A673 (cell line): Measurements from ENCODE around the gene CTNNA3. TPM values are rescaled to one million over a fixed set of nuclear protein-coding genes. Genes with fewer than 3 reads are reported as not detected.

Experiments used
- BruUV-seq: library from RNA; stranded (reverse); fragments of 400-500 nt; replicated peaks from 2 replicates; lab custom pipeline; 2021; lab: Mats Ljungman, UMichigan
- CTCF ChIA-PET: fragments of 300-600 bp; sonication (Branson Sonifier 250); formaldehyde crosslinking; loops from one replicate; lab custom pipeline; 2022; ENCODE audit warnings: antibody characterized with exemption; lab: Charles Lee
- POLR2A ChIA-PET: fragments of 300-600 bp; sonication (Branson Sonifier 250); formaldehyde crosslinking; loops from one replicate; lab custom pipeline; 2022; ENCODE audit warnings: antibody characterized with exemption; ENCODE audit not compliant: low non-redundant PET; lab: Charles Lee
- DNase-seq: peaks from one replicate; pipeline ENCODE4 v3.0.0-alpha.2; 2015; ENCODE audit warnings: low spot score
- H3K27ac ChIP-seq: fragments of 200-600 bp; sonication (generic); 2 replicates; pipeline ENCODE4 v1.5.1; 2016; ENCODE audit warnings: mixed run types, low read depth, mild to moderate bottlenecking, mixed read lengths, antibody characterized with exemption, low read length; ENCODE audit not compliant: poor library complexity, severe bottlenecking
- H3K27me3 ChIP-seq: fragments of 200-600 bp; sonication (generic); replicated peaks from 2 replicates; pipeline ENCODE4 v1.6.1; 2017; ENCODE audit warnings: mixed run types, low read depth, mild to moderate bottlenecking, mixed read lengths, antibody characterized with exemption, low read length; ENCODE audit not compliant: insufficient read depth, poor library complexity
- H3K36me3 ChIP-seq: fragments of 200-600 bp; sonication (generic); 2 replicates; pipeline ENCODE4 v1.6.1; 2016; ENCODE audit warnings: mixed run types, mild to moderate bottlenecking, mixed read lengths, antibody characterized with exemption, low read length; ENCODE audit not compliant: insufficient read depth, poor library complexity, severe bottlenecking
- H3K4me1 ChIP-seq: fragments of 200-600 bp; sonication (generic); 2 replicates; pipeline ENCODE4 v1.6.1; 2017; ENCODE audit warnings: mixed run types, mild to moderate bottlenecking, mixed read lengths, antibody characterized with exemption, low read length; ENCODE audit not compliant: insufficient read depth, poor library complexity, severe bottlenecking
- H3K4me3 ChIP-seq: fragments of 200-600 bp; sonication (generic); 2 replicates; pipeline ENCODE4 v1.5.1; 2016; ENCODE audit warnings: low read depth, mixed run types, mild to moderate bottlenecking, mixed read lengths, low read length; ENCODE audit not compliant: poor library complexity, severe bottlenecking
- H3K9me3 ChIP-seq: fragments of 200-600 bp; sonication (generic); 2 replicates; pipeline ENCODE4 v1.6.1; 2016; ENCODE audit warnings: mixed run types, low read depth, mild to moderate bottlenecking, mixed read lengths, antibody characterized with exemption, low read length; ENCODE audit not compliant: poor library complexity, severe bottlenecking
- CTCF ChIP-seq: fragments of 300-800, 200-600 bp; sonication (generic); conservative IDR thresholded peaks from 2 replicates; pipeline ENCODE4 v1.5.1; 2017; ENCODE audit warnings: low read depth, mild to moderate bottlenecking, antibody characterized with exemption, low read length, moderate library complexity, mixed read lengths
- EZH2 ChIP-seq: fragments of 200-600 bp; sonication (generic); IDR thresholded peaks from 2 replicates; pipeline ENCODE4 v1.6.1; 2017; ENCODE audit warnings: borderline replicate concordance, low read depth, mild to moderate bottlenecking, mixed read lengths, antibody characterized with exemption, low read length; ENCODE audit not compliant: poor library complexity, severe bottlenecking
- intact Hi-C: fragments of 100-400 bp; cut with micrococcal nuclease; formaldehyde crosslinking; loops from one replicate; pipeline ENCODE4 v1.10.0; 2022; ENCODE audit not compliant: unreplicated experiment
- total RNA-seq: library from RNA; stranded (reverse); gene quantifications from 2 replicates; pipeline ENCODE4 v1.2.3, GENCODE V29; 2021

The CTNNA3 gene
- total RNA-seq, 1 experiment from 2014 or later: not detected

GRCh38 chr10:67587771-67588170 lies 108.2 kb downstream of the CTNNA3 start:
- no peaks in the 10 kb centered on the region for H3K4me1 ChIP-seq
- ChIA-PET CTCF (no interaction called here), POLR2A (interaction anchor here (0.7 kb wide), 1 partner anchor 460 kb away, joined by 13 read pairs; no protein-coding TSS in a partner anchor)
- DNase-seq: no peak
- peaks cover 6% of the 10 kb centered on the region for H3K9me3 ChIP-seq
- H3K27ac ChIP-seq: no peak overlapping the region
- no peaks in the 10 kb centered on the region for H3K36me3 ChIP-seq
- no peak overlapping the region for H3K4me3 ChIP-seq
- BruUV-seq: no TSS peak
- TF ChIP-seq CTCF: no peak
- no peak for TF ChIP-seq EZH2
- no peaks in the 10 kb centered on the region for H3K27me3 ChIP-seq
- intact Hi-C loops: no loop called here

GRCh38 chr10:67575532-67575931 lies 120.5 kb downstream of the CTNNA3 start:
- no peak overlapping the region for H3K27ac ChIP-seq
- H3K4me3 ChIP-seq: no peak overlapping the region
- H3K4me1 ChIP-seq: no peaks in the 10 kb centered on the region
- no peaks in the 10 kb centered on the region for H3K9me3 ChIP-seq
- no peak for DNase-seq
- H3K27me3 ChIP-seq: peaks cover 19% of the 10 kb centered on the region
- no peak for TF ChIP-seq EZH2
- TF ChIP-seq CTCF: no peak
- no peaks in the 10 kb centered on the region for H3K36me3 ChIP-seq
- BruUV-seq: no TSS peak
- POLR2A ChIA-PET: no interaction called here
- intact Hi-C loops: no loop called here
- CTCF ChIA-PET: no interaction called here

GRCh38 chr10:67573484-67573883 lies 122.5 kb downstream of the CTNNA3 start:
- ChIA-PET POLR2A (no interaction called here), CTCF (no interaction called here)
- Histone ChIP-seq H3K4me3 (no peak overlapping the region), H3K27ac (no peak overlapping the region), H3K4me1 (no peaks in the 10 kb centered on the region), H3K9me3 (no peaks in the 10 kb centered on the region), H3K27me3 (peaks cover 19% of the 10 kb centered on the region), H3K36me3 (no peaks in the 10 kb centered on the region)
- BruUV-seq: no TSS peak
- no peak for TF ChIP-seq CTCF
- no peak for TF ChIP-seq EZH2
- intact Hi-C loops: no loop called here
- no peak for DNase-seq
